ENCODE data around the gene TUBB2B. TPM values are rescaled to one million over a fixed set of nuclear protein-coding genes. Genes with fewer than 3 reads are reported as not detected.
"Not testable (repeated sequence)": the region's sequence is repeated elsewhere in the genome, so short reads cannot be mapped to it uniquely, and the experiment has no call there.

TUBB2B gene
- total RNA-seq, 1 experiment from 2014 or later, result 14.4 TPM

- no peak for DNase-seq (ENCODE audit: extremely low read depth, low read depth)
These were observed 34.2 kb downstream of the TUBB2B start for GRCh38 chr6:3193102-3193849.

GRCh38 chr6:3190779-3191178 lies 36.7 kb downstream of the TUBB2B start:
- DNase-seq (ENCODE audit: extremely low read depth, low read depth), result no peak

GRCh38 chr6:3190056-3190455 lies 37.4 kb downstream of the TUBB2B start:
- DNase-seq (ENCODE audit: extremely low read depth, low read depth), result no peak

GRCh38 chr6:3189192-3189591 lies 38.3 kb downstream of the TUBB2B start:
- not testable (repeated sequence) for DNase-seq (ENCODE audit: extremely low read depth, low read depth)

DNA sequence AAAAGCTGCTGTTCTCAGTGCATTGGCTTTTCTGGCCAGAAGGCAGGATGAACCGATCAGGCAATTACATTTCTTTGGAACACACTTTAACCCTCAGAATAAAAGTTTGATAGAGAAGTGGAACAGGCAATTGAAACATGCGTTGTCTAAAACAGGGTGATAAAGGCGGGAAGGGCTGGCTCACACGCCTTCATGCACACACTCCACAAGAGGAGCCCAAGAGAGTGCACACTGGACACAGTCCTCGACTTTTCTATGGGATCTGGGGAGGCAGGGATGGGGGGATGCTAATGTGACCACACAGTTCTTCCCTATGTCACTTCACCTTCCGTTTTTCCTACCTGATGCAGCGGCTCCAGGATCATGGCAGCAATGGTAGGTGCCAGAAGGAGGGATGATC lies 39.2 kb downstream of the TUBB2B start:
- no peak for DNase-seq (ENCODE audit: extremely low read depth, low read depth)

GRCh38 chr6:3186974-3187382 lies 40.5 kb downstream of the TUBB2B start:
- DNase-seq (ENCODE audit: extremely low read depth, low read depth), result no peak

DNA sequence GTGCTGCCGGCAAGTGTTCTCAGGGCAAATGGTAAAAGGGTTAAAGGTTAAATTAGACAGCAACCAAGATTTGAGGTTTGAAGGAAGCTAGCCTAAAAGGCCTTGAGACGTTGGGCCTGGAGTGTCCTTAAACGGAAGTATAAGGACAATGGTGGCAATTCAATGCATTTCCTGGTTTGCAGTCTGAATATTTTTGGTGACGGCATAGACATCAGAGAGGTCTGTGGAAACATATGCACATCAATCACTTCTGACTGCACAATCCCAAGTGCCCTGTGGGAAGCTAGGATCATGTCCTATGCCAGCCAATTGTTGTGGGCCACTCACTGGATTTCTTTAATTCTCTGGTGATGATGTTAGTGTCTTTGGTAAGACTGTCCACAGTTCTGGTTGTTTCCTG lies 44.4 kb downstream of the TUBB2B start:
- no peak for DNase-seq (ENCODE audit: extremely low read depth, low read depth)

DNA sequence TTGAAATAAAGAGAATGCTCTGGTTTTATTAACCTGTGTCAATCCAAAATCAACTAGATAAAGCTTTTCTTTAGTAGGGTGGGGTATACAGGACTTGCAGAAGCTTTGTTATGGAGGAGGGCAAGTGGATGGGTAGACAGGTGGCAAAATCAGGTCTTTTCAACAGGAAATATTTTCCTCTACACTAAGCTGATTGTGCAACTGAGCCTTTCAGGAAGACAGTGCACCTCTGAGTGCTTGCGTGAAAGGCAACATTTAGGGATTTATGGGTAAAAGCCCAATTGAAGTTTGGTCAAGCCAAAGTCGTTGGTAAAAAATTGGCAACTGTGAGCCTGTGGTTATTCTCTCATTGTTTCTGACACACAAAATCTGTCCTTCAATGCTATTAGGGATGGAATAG lies 46.3 kb downstream of the TUBB2B start:
- no peak for DNase-seq (ENCODE audit: extremely low read depth, low read depth)

DNA sequence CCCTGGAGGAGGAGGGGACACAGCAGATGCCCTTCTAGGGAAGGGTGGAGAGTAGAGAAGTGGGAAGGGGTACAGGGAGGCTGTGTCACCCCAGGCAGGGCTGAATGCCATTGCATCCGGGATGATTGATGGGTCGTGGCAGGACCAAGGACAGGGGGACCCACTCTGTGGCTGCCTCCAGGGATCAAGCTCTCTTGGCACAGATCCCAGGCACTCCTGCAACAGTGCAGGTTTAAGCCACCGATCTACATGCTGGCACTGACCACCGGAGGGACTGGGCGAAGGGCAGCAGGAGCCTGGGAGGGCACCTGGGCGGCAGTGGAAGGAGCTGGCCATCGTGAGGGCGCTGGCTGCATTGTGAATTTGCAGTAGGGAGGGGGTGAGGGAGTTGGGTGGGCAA lies 47.5 kb downstream of the TUBB2B start:
- not testable (repeated sequence) for DNase-seq (ENCODE audit: extremely low read depth, low read depth)

DNA sequence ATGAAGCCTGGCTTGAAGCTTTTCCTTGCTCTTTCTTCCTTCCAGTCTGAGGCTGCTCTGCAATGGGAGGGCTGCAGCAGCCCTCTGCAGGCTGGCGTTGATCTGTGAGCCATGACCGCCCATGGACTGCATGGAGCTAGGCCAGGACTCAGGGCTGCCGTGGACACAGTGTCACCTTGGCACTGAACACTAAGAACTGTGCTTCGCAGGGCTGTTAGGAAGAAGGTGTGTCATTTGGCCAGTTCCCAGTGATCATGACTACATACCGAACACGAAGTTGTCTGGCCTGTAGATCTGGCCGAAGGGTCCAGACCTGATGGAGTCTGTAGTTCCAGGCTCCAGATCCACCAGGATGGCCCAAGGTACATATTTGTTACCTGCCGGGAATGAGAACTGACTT lies 48.8 kb downstream of the TUBB2B start:
- not testable (repeated sequence) for DNase-seq (ENCODE audit: extremely low read depth, low read depth)

GRCh38 chr6:3176562-3177355 lies 50.7 kb downstream of the TUBB2B start:
- DNase-seq (ENCODE audit: extremely low read depth, low read depth), result peak; percentile 72

DNA sequence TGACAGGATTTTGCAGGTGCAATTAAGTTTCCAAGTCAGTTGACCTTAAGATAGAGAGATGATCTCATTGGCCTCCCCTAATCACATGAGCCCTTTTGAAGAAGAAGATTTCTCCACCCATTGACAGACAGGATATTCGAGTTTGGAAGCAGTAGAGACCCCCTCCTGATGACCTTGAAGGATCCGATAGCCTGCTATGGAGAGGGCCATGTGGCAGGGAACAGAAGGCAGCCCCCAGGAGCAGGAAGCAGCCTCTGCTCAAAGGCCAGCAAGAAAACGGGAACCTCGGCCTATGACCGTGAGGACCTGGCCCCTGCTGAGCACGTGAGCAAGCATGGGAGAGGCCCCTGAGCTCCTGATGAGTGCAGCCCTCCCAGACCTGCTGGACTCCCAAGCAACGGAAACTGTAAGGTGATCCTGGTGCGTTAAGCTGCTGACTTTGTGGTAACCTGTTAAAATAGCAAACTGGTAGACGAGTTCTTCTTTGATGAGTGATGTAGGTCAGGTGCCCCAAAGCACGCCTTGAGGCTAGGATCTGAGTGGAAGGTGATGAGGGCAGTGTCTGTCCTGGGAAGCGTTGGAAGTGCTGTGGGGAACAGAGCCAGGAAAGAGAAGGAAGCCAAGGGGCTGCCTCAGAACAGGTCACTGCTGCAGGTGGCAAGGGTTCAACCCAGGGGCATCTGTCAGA lies 51.6 kb downstream of the TUBB2B start:
- no peak for DNase-seq (ENCODE audit: extremely low read depth, low read depth)

Other genes with a start within 250 kb of the TUBB2B start
- gene NQO2, start 227.8 kb downstream of the TUBB2B start, total RNA-seq (2014; rRNA removed; shearing (Covaris generic)), result 171 and 185 TPM in 2 replicates
- gene RIPK1, start 159.2 kb downstream of the TUBB2B start, total RNA-seq (2014; rRNA removed; shearing (Covaris generic)), result 8.1 and 10.3 TPM in 2 replicates
- 14.9 and 16.1 TPM in 2 replicates for gene BPHL, start 108.9 kb downstream of the TUBB2B start, total RNA-seq (2014; rRNA removed; shearing (Covaris generic))
- gene TUBB2A, start 70.1 kb downstream of the TUBB2B start, total RNA-seq (2014; rRNA removed; shearing (Covaris generic)), result 17.1 and 19.5 TPM in 2 replicates
- gene PSMG4, start 31.3 kb upstream of the TUBB2B start, total RNA-seq (2014; rRNA removed; shearing (Covaris generic)), result 25.4 and 32.5 TPM in 2 replicates
- 3.8 and 4.9 TPM in 2 replicates for gene SLC22A23, start 229.4 kb upstream of the TUBB2B start, total RNA-seq (2014; rRNA removed; shearing (Covaris generic))

Data from NCI-H460 (cell line).